Sigmoid colon (tissue), 7 donors: Measurements from ENCODE around the gene GRM7. TPM values are rescaled to one million over a fixed set of nuclear protein-coding genes. Genes with fewer than 3 reads are reported as not detected.

Experiments
- DNase-seq: peaks from one replicate; pipeline ENCODE4 v3.0.0-alpha.2; 2019
- H3K27ac ChIP-seq, 4 donors: fragments of 200-600 bp; sonication (generic); one replicate each; pipeline ENCODE4 v1.5.1; 2016 to 2019; ENCODE audit warnings: mild to moderate bottlenecking in 1 of 4
- H3K27me3 ChIP-seq, 3 donors: fragments of 200-600 bp; sonication (generic); one replicate each; pipeline ENCODE4 v1.5.1; 2019; ENCODE audit warnings: mild to moderate bottlenecking in 1 of 3
- H3K36me3 ChIP-seq, 4 donors: fragments of 200-600 bp; sonication (generic); one replicate each; pipeline ENCODE4 v1.5.1; 2016 to 2019
- H3K4me1 ChIP-seq, 4 donors: fragments of 200-600 bp; sonication (generic); one replicate each; pipeline ENCODE4 v1.5.1; 2017 to 2019
- H3K4me3 ChIP-seq, 4 donors: fragments of 200-600 bp; sonication (generic); one replicate each; pipeline ENCODE4 v1.5.1; 2017 to 2019; ENCODE audit warnings: mild to moderate bottlenecking in 2 of 4, moderate library complexity in 1 of 4
- H3K9me3 ChIP-seq, 4 donors: fragments of 200-600 bp in 3 of 4; sonication (generic) in 3 of 4; one replicate each; pipeline versions ENCODE4 v1.5.1 to v1.6.1; 2013 to 2019
- EP300 ChIP-seq, 4 donors: sonication (generic); formaldehyde crosslinking; IDR thresholded peaks; one replicate each; pipeline ENCODE4 v1.6.1; 2017; ENCODE audit warnings: antibody characterized with exemption in 4 of 4
- POLR2A ChIP-seq, 2 donors: fragments of 450-650 bp; IDR thresholded peaks; one replicate each; pipeline ENCODE4 v1.6.1; 2016; ENCODE audit warnings: antibody characterized with exemption in 2 of 2, mild to moderate bottlenecking in 2 of 2, moderate library complexity in 2 of 2
- POLR2AphosphoS5 ChIP-seq, 4 donors: sonication (generic); formaldehyde crosslinking; IDR thresholded peaks; one replicate each; pipeline ENCODE4 v1.6.1; 2017; ENCODE audit warnings: antibody characterized with exemption in 4 of 4
- WGBS, 2 donors: extraction: QIAGEN DNeasy Blood & Tissue Kit; methylation state at CpG; one replicate each; pipeline ENCODE4 v1.1.7; 2013; 5-methylcytosine and 5-hydroxymethylcytosine counted together
- intact Hi-C: fragments of 100-400 bp; cut with DNase I; formaldehyde crosslinking; loops from one replicate; pipeline ENCODE4 v1.15.1; 2023
- polyA plus RNA-seq, 3 donors: library from polyadenylated mRNA; stranded (reverse); fragments of 200-250 nt; gene quantifications; one replicate each; pipeline ENCODE4 v1.2.3, GENCODE V29; 2013
- total RNA-seq, 4 donors: library from RNA; depleted of rRNA; stranded (reverse); fragments of >200 nt; gene quantifications; one replicate each; pipeline ENCODE4 v1.1.0, GENCODE V29; 2016
- TF ChIP-seq, protein P1 (sequence below), 4 experiments: fragments of 450-650 bp in 3 of 4; fragments of 200-600 bp in 1 of 4; IDR thresholded peaks; one replicate each; pipeline ENCODE4 v1.5.1; 2016 to 2019; ENCODE audit warnings: antibody characterized with exemption in 4 of 4, mild to moderate bottlenecking in 3 of 4, moderate library complexity in 2 of 4
- donor health status: healthy with polysubstance abuse.
- donor health status: Bipolar disorder and iron deficiency.
- donor health status: healthy.

The GRM7 gene
- total and polyA plus RNA-seq, 7 donors: 0.09 to 0.71 (median 0.22) TPM; not detected in 3

DNA sequence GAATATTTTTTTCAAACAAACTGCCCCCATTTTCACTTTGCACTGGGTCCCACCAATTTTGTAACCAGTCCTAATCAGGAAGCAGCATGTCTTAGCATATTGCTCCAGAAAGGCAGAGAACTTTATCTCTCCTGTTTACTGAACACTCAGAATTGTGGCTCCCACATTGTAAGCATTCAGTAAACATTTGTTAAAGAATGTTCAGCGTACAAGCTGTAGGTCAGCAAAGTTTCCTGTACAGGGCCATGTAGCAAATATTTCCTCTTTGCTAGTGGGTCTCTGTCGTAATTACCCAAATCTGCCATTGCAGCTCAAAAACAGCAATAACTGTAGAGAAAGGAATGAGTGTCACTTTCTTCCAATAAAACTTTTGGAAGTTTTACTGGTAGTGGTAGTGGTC, 393.3 kb downstream of the GRM7 start:
- H3K36me3 ChIP-seq: no peaks in the 10 kb centered on the region
- intact Hi-C loops: no loop called here
- H3K9me3 ChIP-seq: peaks cover 0 to 4% (median 2%) of the 10 kb centered on the region in 4 donors
- TF ChIP-seq POLR2AphosphoS5 (IDR thresholded peaks at IDR 0.05): no peak
- TF ChIP-seq POLR2A (IDR thresholded peaks at IDR 0.05): no peak
- no peak for TF ChIP-seq EP300 (IDR thresholded peaks at IDR 0.05)
- TF ChIP-seq, protein P1, sequence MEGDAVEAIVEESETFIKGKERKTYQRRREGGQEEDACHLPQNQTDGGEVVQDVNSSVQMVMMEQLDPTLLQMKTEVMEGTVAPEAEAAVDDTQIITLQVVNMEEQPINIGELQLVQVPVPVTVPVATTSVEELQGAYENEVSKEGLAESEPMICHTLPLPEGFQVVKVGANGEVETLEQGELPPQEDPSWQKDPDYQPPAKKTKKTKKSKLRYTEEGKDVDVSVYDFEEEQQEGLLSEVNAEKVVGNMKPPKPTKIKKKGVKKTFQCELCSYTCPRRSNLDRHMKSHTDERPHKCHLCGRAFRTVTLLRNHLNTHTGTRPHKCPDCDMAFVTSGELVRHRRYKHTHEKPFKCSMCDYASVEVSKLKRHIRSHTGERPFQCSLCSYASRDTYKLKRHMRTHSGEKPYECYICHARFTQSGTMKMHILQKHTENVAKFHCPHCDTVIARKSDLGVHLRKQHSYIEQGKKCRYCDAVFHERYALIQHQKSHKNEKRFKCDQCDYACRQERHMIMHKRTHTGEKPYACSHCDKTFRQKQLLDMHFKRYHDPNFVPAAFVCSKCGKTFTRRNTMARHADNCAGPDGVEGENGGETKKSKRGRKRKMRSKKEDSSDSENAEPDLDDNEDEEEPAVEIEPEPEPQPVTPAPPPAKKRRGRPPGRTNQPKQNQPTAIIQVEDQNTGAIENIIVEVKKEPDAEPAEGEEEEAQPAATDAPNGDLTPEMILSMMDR (IDR thresholded peaks at IDR 0.05): no peak
- H3K4me3 ChIP-seq: no peak overlapping the region
- H3K4me1 ChIP-seq: no peaks in the 10 kb centered on the region
- no peak overlapping the region for H3K27ac ChIP-seq
- 55 to 71% methylated on average over 2 of the region's 2 CpGs for WGBS, 2 donors
- no peaks in the 10 kb centered on the region for H3K27me3 ChIP-seq
- no peak for DNase-seq

DNA sequence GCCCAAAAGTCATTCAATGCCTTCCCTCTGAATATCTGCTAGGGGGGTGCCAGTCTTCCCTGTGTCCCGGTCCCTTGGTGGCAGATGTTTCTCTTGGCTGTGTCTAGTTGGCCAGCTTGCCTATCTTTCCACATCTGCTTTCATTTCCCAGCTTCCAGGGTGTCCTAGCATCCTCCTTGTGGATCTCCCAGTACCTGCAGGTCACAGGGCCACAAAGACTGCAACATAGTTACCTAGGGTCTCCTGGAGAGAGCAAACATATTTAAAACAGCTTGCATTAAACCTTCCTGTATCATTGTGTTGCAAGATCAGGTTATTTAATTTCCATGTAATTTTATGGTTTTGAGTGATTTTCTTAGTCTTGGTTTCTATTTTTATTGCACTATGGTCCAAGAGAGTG, 400.1 kb downstream of the GRM7 start:
- TF ChIP-seq EP300 (IDR thresholded peaks at IDR 0.05) (no peak), POLR2AphosphoS5 (IDR thresholded peaks at IDR 0.05) (no peak), POLR2A (IDR thresholded peaks at IDR 0.05) (no peak)
- TF ChIP-seq, protein P1 (IDR thresholded peaks at IDR 0.05): no peak
- intact Hi-C loops: no loop called here
- Histone ChIP-seq H3K9me3 (peaks cover 0 to 4% (median 2%) of the 10 kb centered on the region in 4 donors), H3K36me3 (no peaks in the 10 kb centered on the region), H3K27me3 (no peaks in the 10 kb centered on the region), H3K4me3 (no peak overlapping the region), H3K27ac (no peak overlapping the region), H3K4me1 (no peaks in the 10 kb centered on the region)
- no peak for DNase-seq
- 70 to 79% methylated on average over 1 of the region's 1 CpG for WGBS, 2 donors

DNA sequence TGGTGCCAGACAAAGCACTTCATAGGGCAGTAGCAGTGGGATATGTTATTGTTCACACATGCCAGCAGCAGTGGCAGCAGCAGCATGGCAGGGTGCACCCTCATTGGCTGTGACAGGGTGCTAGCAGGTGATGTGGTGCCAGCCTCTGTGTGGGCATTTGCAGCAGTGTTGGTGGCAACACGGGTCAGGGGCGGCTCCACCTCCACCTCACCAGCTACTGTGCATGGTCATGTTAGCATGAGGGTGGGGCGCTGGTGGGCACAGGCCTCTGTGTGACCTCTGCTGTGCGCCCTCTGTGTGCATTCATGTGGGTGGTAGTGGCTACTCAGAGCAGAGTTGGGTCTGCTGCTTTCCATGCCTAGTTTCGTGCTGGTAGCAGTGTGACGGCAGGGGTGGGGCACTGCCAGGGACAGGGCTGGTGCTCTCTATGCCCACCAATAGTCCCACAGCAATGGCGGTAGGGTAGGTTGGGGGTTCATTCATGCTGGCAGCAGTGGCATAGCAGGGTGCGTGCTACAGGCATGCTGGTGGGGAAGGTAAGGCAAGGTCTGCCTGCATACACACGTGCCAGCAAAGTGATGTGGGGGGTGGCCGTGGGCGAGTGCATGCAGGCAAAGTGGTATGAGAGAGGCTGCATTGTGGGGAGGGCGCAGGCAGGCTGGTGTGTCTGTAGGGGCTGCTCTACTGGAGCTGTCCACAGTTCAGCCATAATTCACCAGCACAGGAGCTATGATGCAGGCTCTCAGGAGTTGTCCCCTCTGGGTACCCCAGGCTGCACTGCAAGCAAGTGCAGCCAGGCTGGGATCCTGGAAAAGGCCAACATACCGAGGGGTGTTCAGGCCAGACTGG, 402.7 kb downstream of the GRM7 start:
- TF ChIP-seq, protein P1 (IDR thresholded peaks at IDR 0.05): no peak
- TF ChIP-seq POLR2A (IDR thresholded peaks at IDR 0.05): no peak
- no peak for TF ChIP-seq POLR2AphosphoS5 (IDR thresholded peaks at IDR 0.05)
- no peak for TF ChIP-seq EP300 (IDR thresholded peaks at IDR 0.05)
- H3K9me3 ChIP-seq: no peaks in the 10 kb centered on the region
- no peak overlapping the region for H3K27ac ChIP-seq
- DNase-seq: no peak
- WGBS, 2 donors: 92% methylated on average over 13 of the region's 13 CpGs
- no peaks in the 10 kb centered on the region for H3K36me3 ChIP-seq
- no peak overlapping the region for H3K4me3 ChIP-seq
- H3K4me1 ChIP-seq: no peaks in the 10 kb centered on the region
- H3K27me3 ChIP-seq: no peaks in the 10 kb centered on the region
- intact Hi-C loops: no loop called here

DNA sequence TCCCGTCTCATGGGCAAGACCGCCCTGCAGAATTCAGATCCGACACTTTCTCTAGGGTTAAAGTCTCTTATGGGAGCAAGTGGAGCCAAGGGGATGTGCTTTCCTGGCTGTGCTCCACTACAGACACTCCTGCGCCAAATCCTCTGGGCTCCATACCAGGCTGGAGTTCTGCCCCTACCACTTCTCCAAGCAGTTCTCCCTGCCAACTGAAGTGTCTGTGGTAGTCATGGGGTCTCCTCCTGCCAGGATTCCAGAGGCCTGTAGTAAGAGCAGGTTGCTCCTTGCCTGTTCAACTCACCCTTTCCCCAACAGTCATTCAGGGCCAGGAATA, 403.2 kb downstream of the GRM7 start:
- H3K27me3 ChIP-seq: no peaks in the 10 kb centered on the region
- no peaks in the 10 kb centered on the region for H3K36me3 ChIP-seq
- DNase-seq: no peak
- 93 to 95% methylated on average over 4 of the region's 4 CpGs for WGBS, 2 donors
- H3K4me3 ChIP-seq: no peak overlapping the region
- intact Hi-C loops: no loop called here
- no peak overlapping the region for H3K27ac ChIP-seq
- TF ChIP-seq, protein P1 (IDR thresholded peaks at IDR 0.05): no peak
- TF ChIP-seq EP300 (IDR thresholded peaks at IDR 0.05): no peak
- no peak for TF ChIP-seq POLR2A (IDR thresholded peaks at IDR 0.05)
- no peak for TF ChIP-seq POLR2AphosphoS5 (IDR thresholded peaks at IDR 0.05)
- H3K4me1 ChIP-seq: no peaks in the 10 kb centered on the region
- no peaks in the 10 kb centered on the region for H3K9me3 ChIP-seq
